Measurements from ENCODE around the gene APOBEC3G.
"Not testable (repeated sequence)": the region's sequence is repeated elsewhere in the genome, so short reads cannot be mapped to it uniquely, and the experiment has no call there.

- TF ChIP-seq, protein P1, sequence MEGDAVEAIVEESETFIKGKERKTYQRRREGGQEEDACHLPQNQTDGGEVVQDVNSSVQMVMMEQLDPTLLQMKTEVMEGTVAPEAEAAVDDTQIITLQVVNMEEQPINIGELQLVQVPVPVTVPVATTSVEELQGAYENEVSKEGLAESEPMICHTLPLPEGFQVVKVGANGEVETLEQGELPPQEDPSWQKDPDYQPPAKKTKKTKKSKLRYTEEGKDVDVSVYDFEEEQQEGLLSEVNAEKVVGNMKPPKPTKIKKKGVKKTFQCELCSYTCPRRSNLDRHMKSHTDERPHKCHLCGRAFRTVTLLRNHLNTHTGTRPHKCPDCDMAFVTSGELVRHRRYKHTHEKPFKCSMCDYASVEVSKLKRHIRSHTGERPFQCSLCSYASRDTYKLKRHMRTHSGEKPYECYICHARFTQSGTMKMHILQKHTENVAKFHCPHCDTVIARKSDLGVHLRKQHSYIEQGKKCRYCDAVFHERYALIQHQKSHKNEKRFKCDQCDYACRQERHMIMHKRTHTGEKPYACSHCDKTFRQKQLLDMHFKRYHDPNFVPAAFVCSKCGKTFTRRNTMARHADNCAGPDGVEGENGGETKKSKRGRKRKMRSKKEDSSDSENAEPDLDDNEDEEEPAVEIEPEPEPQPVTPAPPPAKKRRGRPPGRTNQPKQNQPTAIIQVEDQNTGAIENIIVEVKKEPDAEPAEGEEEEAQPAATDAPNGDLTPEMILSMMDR (IDR thresholded peaks at IDR 0.05 in 2 of 3, conservative IDR thresholded peaks at IDR 0.05 in 1 of 3; ENCODE audit: control insufficient read depth in 2 of 3, extremely low read depth in 1 of 3, insufficient read depth in 1 of 3, low read depth in 3 of 3, low read length in 3 of 3), result not testable (repeated sequence)
- TF ChIP-seq, protein P2, sequence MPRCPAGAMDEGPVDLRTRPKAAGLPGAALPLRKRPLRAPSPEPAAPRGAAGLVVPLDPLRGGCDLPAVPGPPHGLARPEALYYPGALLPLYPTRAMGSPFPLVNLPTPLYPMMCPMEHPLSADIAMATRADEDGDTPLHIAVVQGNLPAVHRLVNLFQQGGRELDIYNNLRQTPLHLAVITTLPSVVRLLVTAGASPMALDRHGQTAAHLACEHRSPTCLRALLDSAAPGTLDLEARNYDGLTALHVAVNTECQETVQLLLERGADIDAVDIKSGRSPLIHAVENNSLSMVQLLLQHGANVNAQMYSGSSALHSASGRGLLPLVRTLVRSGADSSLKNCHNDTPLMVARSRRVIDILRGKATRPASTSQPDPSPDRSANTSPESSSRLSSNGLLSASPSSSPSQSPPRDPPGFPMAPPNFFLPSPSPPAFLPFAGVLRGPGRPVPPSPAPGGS (IDR thresholded peaks at IDR 0.05; ENCODE audit: borderline replicate concordance, insufficient read depth, low read depth, low read length, poor library complexity, severe bottlenecking), result not testable (repeated sequence)
- TF ChIP-seq SRF (IDR thresholded peaks at IDR 0.05; ENCODE audit: low read depth in 2 of 2, low read length in 2 of 2); POLR2AphosphoS5 (IDR thresholded peaks at IDR 0.05; ENCODE audit: low read length); JUND (IDR thresholded peaks at IDR 0.05; ENCODE audit: low read depth, low read length); TAF1 (IDR thresholded peaks at IDR 0.05; ENCODE audit: borderline replicate concordance, low read depth, low read length); ZNF207 (IDR thresholded peaks at IDR 0.05; ENCODE audit: borderline replicate concordance): not testable (repeated sequence)
Measured at GRCh38 chr22:39077026-39077840, at the start of gene APOBEC3G.
